ENCODE data around the gene CHCT1. TPM values are rescaled to one million over a fixed set of nuclear protein-coding genes. Genes with fewer than 3 reads are reported as not detected.

Gene CHCT1
- total and polyA plus RNA-seq, 2 donors from 2014 or later, result not detected

- DNase-seq (no peak), FAIRE-seq (no peak)
- H3K4me1 ChIP-seq (ENCODE audit: control insufficient read depth in 2 of 3, insufficient read depth in 2 of 3, low read depth in 1 of 3, low read length in 3 of 3), result no peaks in the 10 kb centered on the region
- peaks cover 6 to 37% (median 12%) of the 10 kb centered on the region in 3 donors for H3K36me3 ChIP-seq (ENCODE audit: control insufficient read depth in 2 of 3, insufficient read depth in 3 of 3, low read length in 3 of 3)
- no peak overlapping the region for H3K9ac ChIP-seq (ENCODE audit: low read length in 3 of 3)
- intact Hi-C loops (cut with DNase I), result no loop called here
- H3K9me3 ChIP-seq (ENCODE audit: control insufficient read depth in 2 of 3, insufficient read depth in 1 of 3, low read length in 3 of 3), result no peaks in the 10 kb centered on the region
- H3K4me3 ChIP-seq (ENCODE audit: low read length in 3 of 3), result no peak overlapping the region
- no peak for TF ChIP-seq CTCF (IDR thresholded peaks at IDR 0.05; ENCODE audit: borderline replicate concordance, extremely low read depth, insufficient read depth)
- no peak overlapping the region for H3K27ac ChIP-seq (ENCODE audit: low read depth in 2 of 2, low read length in 2 of 2)
- H3K27me3 ChIP-seq (ENCODE audit: control insufficient read depth, insufficient read depth, low read length), result no peaks in the 10 kb centered on the region
Measured at GRCh38 chr17:60457148-60457547, 34.9 kb downstream of the CHCT1 start.

- H3K36me3 ChIP-seq (ENCODE audit: control insufficient read depth in 2 of 3, insufficient read depth in 3 of 3, low read length in 3 of 3), result peaks cover 6 to 42% (median 19%) of the 10 kb centered on the region in 3 donors
- no peak overlapping the region for H3K9ac ChIP-seq (ENCODE audit: low read length in 3 of 3)
- FAIRE-seq (no peak), DNase-seq (no peak)
- no peak overlapping the region for H3K27ac ChIP-seq (ENCODE audit: low read depth in 2 of 2, low read length in 2 of 2)
- no peak overlapping the region for H3K4me3 ChIP-seq (ENCODE audit: low read length in 3 of 3)
- intact Hi-C loops (cut with DNase I), result no loop called here
- no peaks in the 10 kb centered on the region for H3K4me1 ChIP-seq (ENCODE audit: control insufficient read depth in 2 of 3, insufficient read depth in 2 of 3, low read depth in 1 of 3, low read length in 3 of 3)
- no peaks in the 10 kb centered on the region for H3K27me3 ChIP-seq (ENCODE audit: control insufficient read depth, insufficient read depth, low read length)
- TF ChIP-seq CTCF (IDR thresholded peaks at IDR 0.05; ENCODE audit: borderline replicate concordance, extremely low read depth, insufficient read depth), result no peak
- no peaks in the 10 kb centered on the region for H3K9me3 ChIP-seq (ENCODE audit: control insufficient read depth in 2 of 3, insufficient read depth in 1 of 3, low read length in 3 of 3)
Measured at GRCh38 chr17:60461584-60461983, 39.3 kb downstream of the CHCT1 start.

- TF ChIP-seq CTCF (IDR thresholded peaks at IDR 0.05; ENCODE audit: borderline replicate concordance, extremely low read depth, insufficient read depth), result no peak
- Histone ChIP-seq H3K4me1 (ENCODE audit: control insufficient read depth in 2 of 3, insufficient read depth in 2 of 3, low read depth in 1 of 3, low read length in 3 of 3) (no peaks in the 10 kb centered on the region), H3K27ac (ENCODE audit: low read depth in 2 of 2, low read length in 2 of 2) (no peak overlapping the region), H3K27me3 (ENCODE audit: control insufficient read depth, insufficient read depth, low read length) (no peaks in the 10 kb centered on the region), H3K9ac (ENCODE audit: low read length in 3 of 3) (no peak overlapping the region), H3K9me3 (ENCODE audit: control insufficient read depth in 2 of 3, insufficient read depth in 1 of 3, low read length in 3 of 3) (no peaks in the 10 kb centered on the region), H3K36me3 (ENCODE audit: control insufficient read depth in 2 of 3, insufficient read depth in 3 of 3, low read length in 3 of 3) (peaks cover 2 to 34% (median 12%) of the 10 kb centered on the region in 3 donors), H3K4me3 (ENCODE audit: low read length in 3 of 3) (no peak overlapping the region)
- FAIRE-seq (peak; percentile 70), DNase-seq (peak in 2 of 5 donors; percentile 31 to 77)
- intact Hi-C loops (cut with DNase I), result no loop called here
Measured at GRCh38 chr17:60463157-60463835, 41.0 kb downstream of the CHCT1 start.

Data from kidney (tissue), 14 donors.